Stimulated activated naive CD8-positive, alpha-beta T cell treated with anti-CD3 and anti-CD28 coated beads, Interleukin-15, Interleukin-2, amounts not matched to agents 100 ng/mL and 50 ng/mL, for 24 hours (primary cell): Measurements from ENCODE around the gene FYB1.
A peak's percentile ranks its signal among the peaks of the same experiment; 100 is the strongest.

Experiments used
- H3K27ac Mint-ChIP-seq: one replicate; pipeline ENCODE4 v1.8.0; 2021; ENCODE audit warnings: mild to moderate bottlenecking, mixed read lengths
- H3K27me3 Mint-ChIP-seq: one replicate; pipeline ENCODE4 v1.8.0; 2021; ENCODE audit warnings: mixed read lengths
- H3K36me3 Mint-ChIP-seq: one replicate; pipeline ENCODE4 v1.8.0; 2021; ENCODE audit warnings: low read depth, mixed read lengths
- H3K4me1 Mint-ChIP-seq: one replicate; pipeline ENCODE4 v1.8.0; 2021; ENCODE audit warnings: low read depth, mixed read lengths
- H3K4me3 Mint-ChIP-seq: one replicate; pipeline ENCODE4 v1.8.0; 2021; ENCODE audit warnings: mild to moderate bottlenecking, mixed read lengths
- H3K9me3 Mint-ChIP-seq: one replicate; pipeline ENCODE4 v1.8.0; 2021; ENCODE audit warnings: mixed read lengths

The FYB1 gene

GRCh38 chr5:39151745-39152144, 67.6 kb downstream of the FYB1 start:
- H3K27ac Mint-ChIP-seq: peak overlapping the region; percentile 87
- peaks cover 37% of the 10 kb centered on the region for H3K36me3 Mint-ChIP-seq
- no peaks in the 10 kb centered on the region for H3K9me3 Mint-ChIP-seq
- peaks cover 85% of the 10 kb centered on the region for H3K4me1 Mint-ChIP-seq
- H3K4me3 Mint-ChIP-seq: peak overlapping the region; percentile 32
- no peaks in the 10 kb centered on the region for H3K27me3 Mint-ChIP-seq

- H3K4me1 Mint-ChIP-seq: peaks cover 78% of the 10 kb centered on the region
- H3K9me3 Mint-ChIP-seq: no peaks in the 10 kb centered on the region
- H3K27me3 Mint-ChIP-seq: no peaks in the 10 kb centered on the region
- H3K27ac Mint-ChIP-seq: peak overlapping the region; percentile 84
- H3K36me3 Mint-ChIP-seq: peaks cover 37% of the 10 kb centered on the region
- no peak overlapping the region for H3K4me3 Mint-ChIP-seq
Observed at GRCh38 chr5:39149966-39150365, 69.4 kb downstream of the FYB1 start.

GRCh38 chr5:39148983-39149534, 70.3 kb downstream of the FYB1 start:
- H3K9me3 Mint-ChIP-seq: no peaks in the 10 kb centered on the region
- no peak overlapping the region for H3K4me3 Mint-ChIP-seq
- H3K27ac Mint-ChIP-seq: peak overlapping the region; percentile 84
- no peaks in the 10 kb centered on the region for H3K27me3 Mint-ChIP-seq
- H3K4me1 Mint-ChIP-seq: peaks cover 75% of the 10 kb centered on the region
- H3K36me3 Mint-ChIP-seq: peaks cover 37% of the 10 kb centered on the region

- Mint-ChIP-seq H3K9me3 (no peaks in the 10 kb centered on the region), H3K4me1 (peaks cover 56% of the 10 kb centered on the region), H3K4me3 (no peak overlapping the region), H3K36me3 (peaks cover 23% of the 10 kb centered on the region), H3K27ac (peak overlapping the region; percentile 24), H3K27me3 (no peaks in the 10 kb centered on the region)
Observed at GRCh38 chr5:39146831-39147540, 72.4 kb downstream of the FYB1 start.

GRCh38 chr5:39143151-39143860, 76.1 kb downstream of the FYB1 start:
- H3K27ac Mint-ChIP-seq: no peak overlapping the region
- H3K9me3 Mint-ChIP-seq: no peaks in the 10 kb centered on the region
- H3K4me1 Mint-ChIP-seq: peaks cover 40% of the 10 kb centered on the region
- no peak overlapping the region for H3K4me3 Mint-ChIP-seq
- no peaks in the 10 kb centered on the region for H3K27me3 Mint-ChIP-seq
- H3K36me3 Mint-ChIP-seq: peaks cover 7% of the 10 kb centered on the region

GRCh38 chr5:39140558-39141168, 78.7 kb downstream of the FYB1 start:
- no peaks in the 10 kb centered on the region for H3K27me3 Mint-ChIP-seq
- peak overlapping the region; percentile 49 for H3K27ac Mint-ChIP-seq
- H3K4me3 Mint-ChIP-seq: no peak overlapping the region
- peaks cover 36% of the 10 kb centered on the region for H3K4me1 Mint-ChIP-seq
- H3K36me3 Mint-ChIP-seq: peaks cover 21% of the 10 kb centered on the region
- no peaks in the 10 kb centered on the region for H3K9me3 Mint-ChIP-seq

GRCh38 chr5:39138892-39139291, 80.5 kb downstream of the FYB1 start:
- peaks cover 29% of the 10 kb centered on the region for H3K36me3 Mint-ChIP-seq
- no peak overlapping the region for H3K27ac Mint-ChIP-seq
- H3K9me3 Mint-ChIP-seq: no peaks in the 10 kb centered on the region
- H3K4me3 Mint-ChIP-seq: no peak overlapping the region
- H3K4me1 Mint-ChIP-seq: peaks cover 28% of the 10 kb centered on the region
- H3K27me3 Mint-ChIP-seq: no peaks in the 10 kb centered on the region

- Mint-ChIP-seq H3K36me3 (peaks cover 36% of the 10 kb centered on the region), H3K4me3 (no peak overlapping the region), H3K9me3 (no peaks in the 10 kb centered on the region), H3K27me3 (no peaks in the 10 kb centered on the region), H3K27ac (peak overlapping the region; percentile 57), H3K4me1 (peaks cover 27% of the 10 kb centered on the region)
Observed at GRCh38 chr5:39137819-39138451, 81.4 kb downstream of the FYB1 start.

- peaks cover 27% of the 10 kb centered on the region for H3K4me1 Mint-ChIP-seq
- H3K36me3 Mint-ChIP-seq: peaks cover 38% of the 10 kb centered on the region
- peak overlapping the region; percentile 57 for H3K27ac Mint-ChIP-seq
- no peaks in the 10 kb centered on the region for H3K27me3 Mint-ChIP-seq
- no peak overlapping the region for H3K4me3 Mint-ChIP-seq
- H3K9me3 Mint-ChIP-seq: no peaks in the 10 kb centered on the region
Observed at GRCh38 chr5:39137391-39137790, 82.0 kb downstream of the FYB1 start.

GRCh38 chr5:39132792-39133191, 86.6 kb downstream of the FYB1 start:
- Mint-ChIP-seq H3K27me3 (no peaks in the 10 kb centered on the region), H3K36me3 (peaks cover 57% of the 10 kb centered on the region), H3K9me3 (no peaks in the 10 kb centered on the region), H3K4me1 (peaks cover 33% of the 10 kb centered on the region), H3K4me3 (no peak overlapping the region), H3K27ac (no peak overlapping the region)

- H3K4me1 Mint-ChIP-seq: peaks cover 34% of the 10 kb centered on the region
- no peaks in the 10 kb centered on the region for H3K27me3 Mint-ChIP-seq
- H3K9me3 Mint-ChIP-seq: no peaks in the 10 kb centered on the region
- no peak overlapping the region for H3K4me3 Mint-ChIP-seq
- H3K27ac Mint-ChIP-seq: no peak overlapping the region
- H3K36me3 Mint-ChIP-seq: peaks cover 57% of the 10 kb centered on the region
Observed at GRCh38 chr5:39132128-39132447, 87.3 kb downstream of the FYB1 start.

GRCh38 chr5:39131210-39132127, 87.9 kb downstream of the FYB1 start:
- H3K4me1 Mint-ChIP-seq: peaks cover 34% of the 10 kb centered on the region
- H3K36me3 Mint-ChIP-seq: peaks cover 51% of the 10 kb centered on the region
- no peaks in the 10 kb centered on the region for H3K27me3 Mint-ChIP-seq
- H3K27ac Mint-ChIP-seq: peak overlapping the region; percentile 0
- H3K9me3 Mint-ChIP-seq: no peaks in the 10 kb centered on the region
- H3K4me3 Mint-ChIP-seq: no peak overlapping the region

- H3K27ac Mint-ChIP-seq: no peak overlapping the region
- no peak overlapping the region for H3K4me3 Mint-ChIP-seq
- H3K36me3 Mint-ChIP-seq: peaks cover 55% of the 10 kb centered on the region
Observed at GRCh38 chr5:39130716-39131115, 88.6 kb downstream of the FYB1 start.

GRCh38 chr5:39121922-39122321, 97.4 kb downstream of the FYB1 start:
- Mint-ChIP-seq H3K27me3 (no peaks in the 10 kb centered on the region), H3K36me3 (peaks cover 19% of the 10 kb centered on the region), H3K9me3 (no peaks in the 10 kb centered on the region), H3K4me1 (peaks cover 32% of the 10 kb centered on the region), H3K27ac (peak overlapping the region; percentile 51), H3K4me3 (no peak overlapping the region)

More at GRCh38 chr5:39130716-39131115, 88.6 kb downstream of the FYB1 start:
- H3K27me3 Mint-ChIP-seq: no peaks in the 10 kb centered on the region
- H3K9me3 Mint-ChIP-seq: no peaks in the 10 kb centered on the region
- H3K4me1 Mint-ChIP-seq: peaks cover 34% of the 10 kb centered on the region
